Activated CD4-positive, alpha-beta T cell treated with anti-CD3 and anti-CD28 coated beads for 36 hours (primary cell): Measurements from ENCODE around the gene MED10. TPM values are rescaled to one million over a fixed set of nuclear protein-coding genes. Genes with fewer than 3 reads are reported as not detected.

ENCODE experiments used
- total RNA-seq, 2 experiments: library from RNA; stranded (reverse); gene quantifications; one replicate each; pipeline ENCODE4 v1.2.3, GENCODE V29; 2021

MED10 gene
- total RNA-seq, 2 experiments from 2014 or later: 40.4 to 50.8 TPM

Other genes with a start within 250 kb of the MED10 start
- gene UBE2QL1, start 70.3 kb upstream of the MED10 start, total RNA-seq: not detected